ENCODE data around the gene ACIN1. TPM values are rescaled to one million over a fixed set of nuclear protein-coding genes. Genes with fewer than 3 reads are reported as not detected.

Gene ACIN1
- total and polyA plus RNA-seq, 10 of the 15 experiments (the other 5 are each of a cell fraction or from before 2014, with no cell fraction given) = 4.3 to 148 (median 93.4) TPM

DNA sequence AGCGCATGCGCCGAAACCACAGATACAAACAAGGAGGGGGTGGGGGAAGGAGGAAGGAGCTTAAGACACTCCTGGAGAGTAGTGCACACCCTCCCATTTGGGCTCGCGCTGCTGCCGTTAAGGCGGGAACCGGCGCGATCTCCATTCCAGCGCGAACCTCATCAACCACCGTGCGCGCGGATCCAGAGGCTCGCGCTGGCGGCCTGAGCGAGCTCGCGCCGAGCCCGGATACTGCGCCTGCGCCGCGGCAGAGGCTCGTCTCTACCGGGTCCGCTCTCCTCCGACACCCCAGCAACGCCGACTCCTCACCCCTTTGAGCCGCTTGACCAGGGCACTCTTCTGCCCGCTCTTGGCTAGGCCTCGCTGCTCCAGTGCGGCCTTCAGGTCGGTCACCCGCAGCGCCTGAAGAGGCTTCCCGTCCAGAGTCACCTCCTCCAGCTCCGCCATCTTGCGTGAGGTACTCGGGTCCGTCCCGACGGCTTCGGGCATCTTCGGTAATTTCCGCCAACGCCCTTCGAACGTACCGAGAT is at the start of gene ACIN1 (continued):
- TF ChIP-seq, protein P1, sequence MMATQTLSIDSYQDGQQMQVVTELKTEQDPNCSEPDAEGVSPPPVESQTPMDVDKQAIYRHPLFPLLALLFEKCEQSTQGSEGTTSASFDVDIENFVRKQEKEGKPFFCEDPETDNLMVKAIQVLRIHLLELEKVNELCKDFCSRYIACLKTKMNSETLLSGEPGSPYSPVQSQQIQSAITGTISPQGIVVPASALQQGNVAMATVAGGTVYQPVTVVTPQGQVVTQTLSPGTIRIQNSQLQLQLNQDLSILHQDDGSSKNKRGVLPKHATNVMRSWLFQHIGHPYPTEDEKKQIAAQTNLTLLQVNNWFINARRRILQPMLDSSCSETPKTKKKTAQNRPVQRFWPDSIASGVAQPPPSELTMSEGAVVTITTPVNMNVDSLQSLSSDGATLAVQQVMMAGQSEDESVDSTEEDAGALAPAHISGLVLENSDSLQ (IDR thresholded peaks at IDR 0.05) = no peak
- TF ChIP-seq BHLHE40 (IDR thresholded peaks at IDR 0.05; ENCODE audit: borderline replicate concordance in 1 of 2, low read depth in 2 of 2, low read length in 1 of 2) = peak in 1 of 2 experiments; percentile 47; a peak in 1 of 4 replicates
- peak; percentile 17; the same call in 1 of the 3 replicates for TF ChIP-seq POU2F2 (IDR thresholded peaks at IDR 0.05; ENCODE audit: borderline replicate concordance, low read depth, low read length)
- TF ChIP-seq TBL1XR1 (IDR thresholded peaks at IDR 0.05; ENCODE audit: low read depth, low read length) = 0 out of 2 replicates have a peak, but pooled peaks have one; percentile 11
- TF ChIP-seq, protein P2, sequence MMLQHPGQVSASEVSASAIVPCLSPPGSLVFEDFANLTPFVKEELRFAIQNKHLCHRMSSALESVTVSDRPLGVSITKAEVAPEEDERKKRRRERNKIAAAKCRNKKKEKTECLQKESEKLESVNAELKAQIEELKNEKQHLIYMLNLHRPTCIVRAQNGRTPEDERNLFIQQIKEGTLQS (IDR thresholded peaks at IDR 0.05; ENCODE audit: borderline replicate concordance, extremely low read depth, low read depth, low read length) = no peak
- TF ChIP-seq NR2C2 (IDR thresholded peaks at IDR 0.05; ENCODE audit: borderline replicate concordance, control insufficient read depth, insufficient read length, low read depth) = no peak
- TF ChIP-seq RBBP5 (conservative IDR thresholded peaks at IDR 0.05) = no peak
- TF ChIP-seq DPF2 (IDR thresholded peaks at IDR 0.05) = peak; percentile 78
- TF ChIP-seq JUNB (IDR thresholded peaks at IDR 0.05) = no peak
- 0 out of 2 replicates have a peak, but pooled peaks have one; percentile 57 for TF ChIP-seq SMARCA5 (IDR thresholded peaks at IDR 0.05)
- TF ChIP-seq, protein P3, sequence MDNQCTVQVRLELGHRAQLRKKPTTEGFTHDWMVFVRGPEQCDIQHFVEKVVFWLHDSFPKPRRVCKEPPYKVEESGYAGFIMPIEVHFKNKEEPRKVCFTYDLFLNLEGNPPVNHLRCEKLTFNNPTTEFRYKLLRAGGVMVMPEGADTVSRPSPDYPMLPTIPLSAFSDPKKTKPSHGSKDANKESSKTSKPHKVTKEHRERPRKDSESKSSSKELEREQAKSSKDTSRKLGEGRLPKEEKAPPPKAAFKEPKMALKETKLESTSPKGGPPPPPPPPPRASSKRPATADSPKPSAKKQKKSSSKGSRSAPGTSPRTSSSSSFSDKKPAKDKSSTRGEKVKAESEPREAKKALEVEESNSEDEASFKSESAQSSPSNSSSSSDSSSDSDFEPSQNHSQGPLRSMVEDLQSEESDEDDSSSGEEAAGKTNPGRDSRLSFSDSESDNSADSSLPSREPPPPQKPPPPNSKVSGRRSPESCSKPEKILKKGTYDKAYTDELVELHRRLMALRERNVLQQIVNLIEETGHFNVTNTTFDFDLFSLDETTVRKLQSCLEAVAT (IDR thresholded peaks at IDR 0.05) = peak; percentile 91
- TF ChIP-seq, protein P4, sequence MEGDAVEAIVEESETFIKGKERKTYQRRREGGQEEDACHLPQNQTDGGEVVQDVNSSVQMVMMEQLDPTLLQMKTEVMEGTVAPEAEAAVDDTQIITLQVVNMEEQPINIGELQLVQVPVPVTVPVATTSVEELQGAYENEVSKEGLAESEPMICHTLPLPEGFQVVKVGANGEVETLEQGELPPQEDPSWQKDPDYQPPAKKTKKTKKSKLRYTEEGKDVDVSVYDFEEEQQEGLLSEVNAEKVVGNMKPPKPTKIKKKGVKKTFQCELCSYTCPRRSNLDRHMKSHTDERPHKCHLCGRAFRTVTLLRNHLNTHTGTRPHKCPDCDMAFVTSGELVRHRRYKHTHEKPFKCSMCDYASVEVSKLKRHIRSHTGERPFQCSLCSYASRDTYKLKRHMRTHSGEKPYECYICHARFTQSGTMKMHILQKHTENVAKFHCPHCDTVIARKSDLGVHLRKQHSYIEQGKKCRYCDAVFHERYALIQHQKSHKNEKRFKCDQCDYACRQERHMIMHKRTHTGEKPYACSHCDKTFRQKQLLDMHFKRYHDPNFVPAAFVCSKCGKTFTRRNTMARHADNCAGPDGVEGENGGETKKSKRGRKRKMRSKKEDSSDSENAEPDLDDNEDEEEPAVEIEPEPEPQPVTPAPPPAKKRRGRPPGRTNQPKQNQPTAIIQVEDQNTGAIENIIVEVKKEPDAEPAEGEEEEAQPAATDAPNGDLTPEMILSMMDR (IDR thresholded peaks at IDR 0.05 in 2 of 3, conservative IDR thresholded peaks at IDR 0.05 in 1 of 3; ENCODE audit: control insufficient read depth in 2 of 3, extremely low read depth in 1 of 3, insufficient read depth in 1 of 3, low read depth in 3 of 3, low read length in 3 of 3) = no peak; a peak in 1 of 6 replicates
- TF ChIP-seq POLR2AphosphoS5 (IDR thresholded peaks at IDR 0.05; ENCODE audit: low read length) = peak; percentile 90
- TF ChIP-seq POLR2AphosphoS2 (IDR thresholded peaks at IDR 0.05; ENCODE audit: low read depth, low read length) = peak; percentile 42
- peak; percentile 40; the same call in 1 of the 2 replicates for TF ChIP-seq CHD2 (IDR thresholded peaks at IDR 0.05; ENCODE audit: borderline replicate concordance, low read depth, low read length)
- 0 out of 2 replicates have a peak, but pooled peaks have one; percentile 9 for TF ChIP-seq FOXK2 (IDR thresholded peaks at IDR 0.05)
- peak; percentile 52; the same call in 1 of the 2 replicates for TF ChIP-seq PML (IDR thresholded peaks at IDR 0.05; ENCODE audit: low read length)
- no peak for TF ChIP-seq MTA2 (IDR thresholded peaks at IDR 0.05; ENCODE audit: low read depth)
- TF ChIP-seq ASH2L (IDR thresholded peaks at IDR 0.05; ENCODE audit: borderline replicate concordance, low read depth) = peak; percentile 76; the same call in 1 of the 2 replicates
- peak; percentile 94 for TF ChIP-seq POLR2A (IDR thresholded peaks at IDR 0.05; ENCODE audit: low read depth, low read length)
- peak; percentile 75; the same call in 1 of the 2 replicates for TF ChIP-seq BACH1 (IDR thresholded peaks at IDR 0.05; ENCODE audit: borderline replicate concordance)
- TF ChIP-seq, protein P5, sequence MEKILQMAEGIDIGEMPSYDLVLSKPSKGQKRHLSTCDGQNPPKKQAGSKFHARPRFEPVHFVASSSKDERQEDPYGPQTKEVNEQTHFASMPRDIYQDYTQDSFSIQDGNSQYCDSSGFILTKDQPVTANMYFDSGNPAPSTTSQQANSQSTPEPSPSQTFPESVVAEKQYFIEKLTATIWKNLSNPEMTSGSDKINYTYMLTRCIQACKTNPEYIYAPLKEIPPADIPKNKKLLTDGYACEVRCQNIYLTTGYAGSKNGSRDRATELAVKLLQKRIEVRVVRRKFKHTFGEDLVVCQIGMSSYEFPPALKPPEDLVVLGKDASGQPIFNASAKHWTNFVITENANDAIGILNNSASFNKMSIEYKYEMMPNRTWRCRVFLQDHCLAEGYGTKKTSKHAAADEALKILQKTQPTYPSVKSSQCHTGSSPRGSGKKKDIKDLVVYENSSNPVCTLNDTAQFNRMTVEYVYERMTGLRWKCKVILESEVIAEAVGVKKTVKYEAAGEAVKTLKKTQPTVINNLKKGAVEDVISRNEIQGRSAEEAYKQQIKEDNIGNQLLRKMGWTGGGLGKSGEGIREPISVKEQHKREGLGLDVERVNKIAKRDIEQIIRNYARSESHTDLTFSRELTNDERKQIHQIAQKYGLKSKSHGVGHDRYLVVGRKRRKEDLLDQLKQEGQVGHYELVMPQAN (conservative IDR thresholded peaks at IDR 0.05) = peak; percentile 77
- TF ChIP-seq CREB1 (IDR thresholded peaks at IDR 0.05; ENCODE audit: low read depth) = no peak
- no peak for TF ChIP-seq FOXM1 (IDR thresholded peaks at IDR 0.05; ENCODE audit: low read depth, low read length)
- TF ChIP-seq YY1 (IDR thresholded peaks at IDR 0.05; ENCODE audit: low read depth, low read length) = peak; percentile 97

Measured in GM12878 (cell line).